ENCODE measurements around the gene NSA2.

GRCh38 chr5:74798977-74799911 lies 32.2 kb downstream of the NSA2 start:
- no peak for TF ChIP-seq RAD21 (CRISPR knock-in tag; conservative IDR thresholded peaks at IDR 0.05 in 1 of 2, IDR thresholded peaks at IDR 0.05 in 1 of 2)
- TF ChIP-seq NRF1 (conservative IDR thresholded peaks at IDR 0.05 in 1 of 2, IDR thresholded peaks at IDR 0.05 in 1 of 2) = no peak
- no peak for TF ChIP-seq NFRKB (IDR thresholded peaks at IDR 0.05; ENCODE audit: low read depth)
- no peak for TF ChIP-seq CHD4 (IDR thresholded peaks at IDR 0.05; ENCODE audit: insufficient read depth, insufficient replicate concordance, low read depth, low read length, poor library complexity, severe bottlenecking)
- TF ChIP-seq E2F6 (IDR thresholded peaks at IDR 0.05; ENCODE audit: borderline replicate concordance in 1 of 2, extremely low read depth in 1 of 2, insufficient read depth in 1 of 2, insufficient read length in 1 of 2, low read depth in 1 of 2, low read length in 1 of 2, poor library complexity in 1 of 2, severe bottlenecking in 1 of 2) = no peak
- TF ChIP-seq, protein P1, sequence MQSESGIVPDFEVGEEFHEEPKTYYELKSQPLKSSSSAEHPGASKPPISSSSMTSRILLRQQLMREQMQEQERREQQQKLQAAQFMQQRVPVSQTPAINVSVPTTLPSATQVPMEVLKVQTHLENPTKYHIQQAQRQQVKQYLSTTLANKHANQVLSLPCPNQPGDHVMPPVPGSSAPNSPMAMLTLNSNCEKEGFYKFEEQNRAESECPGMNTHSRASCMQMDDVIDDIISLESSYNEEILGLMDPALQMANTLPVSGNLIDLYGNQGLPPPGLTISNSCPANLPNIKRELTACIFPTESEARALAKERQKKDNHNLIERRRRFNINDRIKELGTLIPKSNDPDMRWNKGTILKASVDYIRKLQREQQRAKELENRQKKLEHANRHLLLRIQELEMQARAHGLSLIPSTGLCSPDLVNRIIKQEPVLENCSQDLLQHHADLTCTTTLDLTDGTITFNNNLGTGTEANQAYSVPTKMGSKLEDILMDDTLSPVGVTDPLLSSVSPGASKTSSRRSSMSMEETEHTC (IDR thresholded peaks at IDR 0.05) = no peak
- no peak for TF ChIP-seq MAFK (IDR thresholded peaks at IDR 0.05; ENCODE audit: low read length)
- TF ChIP-seq ZNF232 (CRISPR knock-in tag; IDR thresholded peaks at IDR 0.05) = no peak
- TF ChIP-seq MAFG (tag; conservative IDR thresholded peaks at IDR 0.05) = no peak
- no peak for TF ChIP-seq CEBPB (tag; IDR thresholded peaks at IDR 0.05)
- TF ChIP-seq CEBPG (CRISPR knock-in tag; IDR thresholded peaks at IDR 0.05) = no peak
- TF ChIP-seq CEBPG (tag; conservative IDR thresholded peaks at IDR 0.05 in 1 of 2, IDR thresholded peaks at IDR 0.05 in 1 of 2) = no peak
- TF ChIP-seq, protein P2, sequence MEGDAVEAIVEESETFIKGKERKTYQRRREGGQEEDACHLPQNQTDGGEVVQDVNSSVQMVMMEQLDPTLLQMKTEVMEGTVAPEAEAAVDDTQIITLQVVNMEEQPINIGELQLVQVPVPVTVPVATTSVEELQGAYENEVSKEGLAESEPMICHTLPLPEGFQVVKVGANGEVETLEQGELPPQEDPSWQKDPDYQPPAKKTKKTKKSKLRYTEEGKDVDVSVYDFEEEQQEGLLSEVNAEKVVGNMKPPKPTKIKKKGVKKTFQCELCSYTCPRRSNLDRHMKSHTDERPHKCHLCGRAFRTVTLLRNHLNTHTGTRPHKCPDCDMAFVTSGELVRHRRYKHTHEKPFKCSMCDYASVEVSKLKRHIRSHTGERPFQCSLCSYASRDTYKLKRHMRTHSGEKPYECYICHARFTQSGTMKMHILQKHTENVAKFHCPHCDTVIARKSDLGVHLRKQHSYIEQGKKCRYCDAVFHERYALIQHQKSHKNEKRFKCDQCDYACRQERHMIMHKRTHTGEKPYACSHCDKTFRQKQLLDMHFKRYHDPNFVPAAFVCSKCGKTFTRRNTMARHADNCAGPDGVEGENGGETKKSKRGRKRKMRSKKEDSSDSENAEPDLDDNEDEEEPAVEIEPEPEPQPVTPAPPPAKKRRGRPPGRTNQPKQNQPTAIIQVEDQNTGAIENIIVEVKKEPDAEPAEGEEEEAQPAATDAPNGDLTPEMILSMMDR (IDR thresholded peaks at IDR 0.05 in 2 of 3, conservative IDR thresholded peaks at IDR 0.05 in 1 of 3; ENCODE audit: insufficient read depth in 2 of 3, low read depth in 1 of 3, low read length in 3 of 3) = no peak
- TF ChIP-seq ZBTB34 (CRISPR knock-in tag; IDR thresholded peaks at IDR 0.05) = no peak
- TF ChIP-seq MYC (IDR thresholded peaks at IDR 0.05; ENCODE audit: low read depth, low read length) = no peak
- no peak for TF ChIP-seq MYC (CRISPR knock-in tag; IDR thresholded peaks at IDR 0.05; ENCODE audit: borderline replicate concordance, low read depth)

Measured in K562 (cell line).